ENCODE data around the gene SPACA6. TPM values are rescaled to one million over a fixed set of nuclear protein-coding genes. Genes with fewer than 3 reads are reported as not detected.

Gene SPACA6
- total RNA-seq, 2 experiments from 2014 or later = 2.5 to 12.5 TPM

GRCh38 chr19:51647318-51647717 lies 45.8 kb upstream of the SPACA6 start:
- Histone ChIP-seq H3K4me3 (ENCODE audit: low read depth, low read length, poor library complexity, severe bottlenecking) (no peak overlapping the region), H3K9me3 (ENCODE audit: low read length) (no peaks in the 10 kb centered on the region), H3K4me2 (ENCODE audit: low read length) (no peak overlapping the region), H3K27ac (ENCODE audit: low read depth, low read length, poor library complexity, severe bottlenecking) (no peak overlapping the region), H3K36me3 (ENCODE audit: insufficient read depth, low read length) (no peaks in the 10 kb centered on the region), H3K4me1 (ENCODE audit: insufficient read depth, low read length, poor library complexity, severe bottlenecking) (peaks cover 26% of the 10 kb centered on the region), H3K79me2 (ENCODE audit: insufficient read depth, low read depth, low read length) (no peaks in the 10 kb centered on the region), H2AFZ (ENCODE audit: low read length) (no peak overlapping the region), H4K20me1 (ENCODE audit: insufficient read depth, low read length) (no peaks in the 10 kb centered on the region), H3K9me2 (ENCODE audit: insufficient read depth, low read length) (no peaks in the 10 kb centered on the region)
- intact Hi-C loops (cut with micrococcal nuclease; ENCODE audit: unreplicated experiment) = no loop called here
- ChIA-PET POLR2A (no interaction called here), CTCF (ENCODE audit: unreplicated experiment) (interaction anchor here (0.6 kb wide), 1 partner anchor 20 kb away, joined by 3 read pairs; no protein-coding TSS in a partner anchor)
- DNase-seq (ENCODE audit: low spot score) = no peak
- BruUV-seq (replicated peaks) = no TSS peak
- TF ChIP-seq CTCF (conservative IDR thresholded peaks at IDR 0.05; ENCODE audit: low read length) = no peak
- TF ChIP-seq EZH2phosphoT487 (IDR thresholded peaks at IDR 0.05; ENCODE audit: borderline replicate concordance, low read depth, low read length) = no peak

GRCh38 chr19:51651216-51651846 lies 41.8 kb upstream of the SPACA6 start:
- Histone ChIP-seq H3K4me3 (ENCODE audit: low read depth, low read length, poor library complexity, severe bottlenecking) (no peak overlapping the region), H3K4me1 (ENCODE audit: insufficient read depth, low read length, poor library complexity, severe bottlenecking) (peaks cover 23% of the 10 kb centered on the region), H3K27ac (ENCODE audit: low read depth, low read length, poor library complexity, severe bottlenecking) (no peak overlapping the region), H3K9me3 (ENCODE audit: low read length) (no peaks in the 10 kb centered on the region), H3K9me2 (ENCODE audit: insufficient read depth, low read length) (no peaks in the 10 kb centered on the region), H3K36me3 (ENCODE audit: insufficient read depth, low read length) (no peaks in the 10 kb centered on the region), H3K4me2 (ENCODE audit: low read length) (peak overlapping the region; percentile 48), H4K20me1 (ENCODE audit: insufficient read depth, low read length) (no peaks in the 10 kb centered on the region), H2AFZ (ENCODE audit: low read length) (no peak overlapping the region), H3K79me2 (ENCODE audit: insufficient read depth, low read depth, low read length) (no peaks in the 10 kb centered on the region)
- ChIA-PET CTCF (ENCODE audit: unreplicated experiment) (no interaction called here), POLR2A (interaction anchor here (0.7 kb wide), 1 partner anchor 9 kb away, joined by 5 read pairs; no protein-coding TSS in a partner anchor)
- BruUV-seq (replicated peaks) = no TSS peak
- DNase-seq (ENCODE audit: low spot score) = peak; percentile 48
- TF ChIP-seq EZH2phosphoT487 (IDR thresholded peaks at IDR 0.05; ENCODE audit: borderline replicate concordance, low read depth, low read length) (no peak), CTCF (conservative IDR thresholded peaks at IDR 0.05; ENCODE audit: low read length) (no peak)
- intact Hi-C loops (cut with micrococcal nuclease; ENCODE audit: unreplicated experiment) = loop anchor here (1.0 to 10.0 kb wide), 2 partner anchors 44 to 317 kb away; no protein-coding TSS in a partner anchor

- Histone ChIP-seq H3K36me3 (ENCODE audit: insufficient read depth, low read length) (no peaks in the 10 kb centered on the region), H3K9me2 (ENCODE audit: insufficient read depth, low read length) (no peaks in the 10 kb centered on the region), H2AFZ (ENCODE audit: low read length) (no peak overlapping the region), H3K79me2 (ENCODE audit: insufficient read depth, low read depth, low read length) (no peaks in the 10 kb centered on the region), H4K20me1 (ENCODE audit: insufficient read depth, low read length) (no peaks in the 10 kb centered on the region), H3K4me2 (ENCODE audit: low read length) (peak overlapping the region; percentile 48), H3K4me3 (ENCODE audit: low read depth, low read length, poor library complexity, severe bottlenecking) (no peak overlapping the region), H3K27ac (ENCODE audit: low read depth, low read length, poor library complexity, severe bottlenecking) (no peak overlapping the region), H3K4me1 (ENCODE audit: insufficient read depth, low read length, poor library complexity, severe bottlenecking) (peaks cover 27% of the 10 kb centered on the region), H3K9me3 (ENCODE audit: low read length) (no peaks in the 10 kb centered on the region)
- no peak for DNase-seq (ENCODE audit: low spot score)
- ChIA-PET CTCF (ENCODE audit: unreplicated experiment) (no interaction called here), POLR2A (interaction anchor here (0.7 kb wide), 1 partner anchor 8 kb away, joined by 5 read pairs; no protein-coding TSS in a partner anchor)
- TF ChIP-seq EZH2phosphoT487 (IDR thresholded peaks at IDR 0.05; ENCODE audit: borderline replicate concordance, low read depth, low read length) = no peak
- no peak for TF ChIP-seq CTCF (conservative IDR thresholded peaks at IDR 0.05; ENCODE audit: low read length)
- BruUV-seq (replicated peaks) = no TSS peak
- intact Hi-C loops (cut with micrococcal nuclease; ENCODE audit: unreplicated experiment) = loop anchor here (10.0 kb wide), 1 partner anchor 317 kb away; no protein-coding TSS in a partner anchor
Observed at GRCh38 chr19:51652266-51652665, 40.9 kb upstream of the SPACA6 start.

Data from OCI-LY7 (cell line).